Measurements from ENCODE around the gene DCP1A.

Gene DCP1A

GRCh38 chr3:53244271-53244670, 103.1 kb downstream of the DCP1A start:
- ATAC-seq = no peak
- TF ChIP-seq ESRRG (CRISPR knock-in tag; IDR thresholded peaks at IDR 0.05) (no peak), ZNF70 (CRISPR knock-in tag; IDR thresholded peaks at IDR 0.05) (no peak), PPARA (CRISPR knock-in tag; IDR thresholded peaks at IDR 0.05; ENCODE audit: borderline replicate concordance) (no peak), GLIS3 (CRISPR knock-in tag; IDR thresholded peaks at IDR 0.05) (no peak), CSDC2 (CRISPR knock-in tag; IDR thresholded peaks at IDR 0.05) (no peak), TSHZ2 (CRISPR knock-in tag; IDR thresholded peaks at IDR 0.05) (no peak), ZFP3 (CRISPR knock-in tag; IDR thresholded peaks at IDR 0.05) (no peak), ZFP30 (CRISPR knock-in tag; IDR thresholded peaks at IDR 0.05) (no peak), POU6F1 (CRISPR knock-in tag; IDR thresholded peaks at IDR 0.05; ENCODE audit: borderline replicate concordance, low read depth) (no peak), TOX (CRISPR knock-in tag; IDR thresholded peaks at IDR 0.05; ENCODE audit: borderline replicate concordance) (no peak), ZC3H10 (CRISPR knock-in tag; IDR thresholded peaks at IDR 0.05) (no peak), ZNF565 (CRISPR knock-in tag; conservative IDR thresholded peaks at IDR 0.05; ENCODE audit: low read depth) (no peak), OSR1 (CRISPR knock-in tag; IDR thresholded peaks at IDR 0.05) (no peak), CREB5 (CRISPR knock-in tag; IDR thresholded peaks at IDR 0.05; ENCODE audit: low read depth) (no peak), ZNF8 (CRISPR knock-in tag; IDR thresholded peaks at IDR 0.05) (no peak)
- TF ChIP-seq, protein P1, sequence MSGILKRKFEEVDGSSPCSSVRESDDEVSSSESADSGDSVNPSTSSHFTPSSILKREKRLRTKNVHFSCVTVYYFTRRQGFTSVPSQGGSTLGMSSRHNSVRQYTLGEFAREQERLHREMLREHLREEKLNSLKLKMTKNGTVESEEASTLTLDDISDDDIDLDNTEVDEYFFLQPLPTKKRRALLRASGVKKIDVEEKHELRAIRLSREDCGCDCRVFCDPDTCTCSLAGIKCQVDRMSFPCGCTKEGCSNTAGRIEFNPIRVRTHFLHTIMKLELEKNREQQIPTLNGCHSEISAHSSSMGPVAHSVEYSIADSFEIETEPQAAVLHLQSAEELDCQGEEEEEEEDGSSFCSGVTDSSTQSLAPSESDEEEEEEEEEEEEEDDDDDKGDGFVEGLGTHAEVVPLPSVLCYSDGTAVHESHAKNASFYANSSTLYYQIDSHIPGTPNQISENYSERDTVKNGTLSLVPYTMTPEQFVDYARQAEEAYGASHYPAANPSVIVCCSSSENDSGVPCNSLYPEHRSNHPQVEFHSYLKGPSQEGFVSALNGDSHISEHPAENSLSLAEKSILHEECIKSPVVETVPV (CRISPR knock-in tag; IDR thresholded peaks at IDR 0.05) = no peak
- TF ChIP-seq, protein P2, sequence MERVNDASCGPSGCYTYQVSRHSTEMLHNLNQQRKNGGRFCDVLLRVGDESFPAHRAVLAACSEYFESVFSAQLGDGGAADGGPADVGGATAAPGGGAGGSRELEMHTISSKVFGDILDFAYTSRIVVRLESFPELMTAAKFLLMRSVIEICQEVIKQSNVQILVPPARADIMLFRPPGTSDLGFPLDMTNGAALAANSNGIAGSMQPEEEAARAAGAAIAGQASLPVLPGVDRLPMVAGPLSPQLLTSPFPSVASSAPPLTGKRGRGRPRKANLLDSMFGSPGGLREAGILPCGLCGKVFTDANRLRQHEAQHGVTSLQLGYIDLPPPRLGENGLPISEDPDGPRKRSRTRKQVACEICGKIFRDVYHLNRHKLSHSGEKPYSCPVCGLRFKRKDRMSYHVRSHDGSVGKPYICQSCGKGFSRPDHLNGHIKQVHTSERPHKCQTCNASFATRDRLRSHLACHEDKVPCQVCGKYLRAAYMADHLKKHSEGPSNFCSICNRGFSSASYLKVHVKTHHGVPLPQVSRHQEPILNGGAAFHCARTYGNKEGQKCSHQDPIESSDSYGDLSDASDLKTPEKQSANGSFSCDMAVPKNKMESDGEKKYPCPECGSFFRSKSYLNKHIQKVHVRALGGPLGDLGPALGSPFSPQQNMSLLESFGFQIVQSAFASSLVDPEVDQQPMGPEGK (CRISPR knock-in tag; IDR thresholded peaks at IDR 0.05; ENCODE audit: borderline replicate concordance) = no peak

DNA sequence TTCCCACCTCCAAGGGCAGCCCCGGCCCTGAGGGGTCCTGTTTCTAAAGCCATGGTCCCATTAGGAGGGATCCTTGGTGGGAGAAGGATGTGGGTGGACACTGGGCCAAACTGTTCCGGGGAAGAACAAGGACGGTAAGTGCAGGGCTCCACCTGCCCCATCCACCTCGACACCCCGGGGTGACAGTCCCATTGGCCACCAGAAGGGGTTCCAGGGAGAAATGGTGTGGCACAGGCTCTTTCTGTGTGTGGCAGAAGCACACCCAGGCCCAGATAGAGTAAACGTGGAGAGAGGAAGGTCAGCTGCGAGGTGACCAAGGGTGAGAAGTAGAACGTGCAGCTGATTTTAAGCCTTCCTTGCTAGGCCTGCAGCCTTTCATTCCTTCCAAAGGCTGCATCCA, 103.6 kb downstream of the DCP1A start:
- TF ChIP-seq GLIS3 (CRISPR knock-in tag; IDR thresholded peaks at IDR 0.05) = no peak
- TF ChIP-seq, protein P2 (CRISPR knock-in tag; IDR thresholded peaks at IDR 0.05; ENCODE audit: borderline replicate concordance) = no peak
- no peak for TF ChIP-seq POU6F1 (CRISPR knock-in tag; IDR thresholded peaks at IDR 0.05; ENCODE audit: borderline replicate concordance, low read depth)
- TF ChIP-seq OSR1 (CRISPR knock-in tag; IDR thresholded peaks at IDR 0.05) = no peak
- TF ChIP-seq ZNF70 (CRISPR knock-in tag; IDR thresholded peaks at IDR 0.05) = no peak
- no peak for TF ChIP-seq ZNF8 (CRISPR knock-in tag; IDR thresholded peaks at IDR 0.05)
- TF ChIP-seq ARNTL (CRISPR knock-in tag; IDR thresholded peaks at IDR 0.05; ENCODE audit: borderline replicate concordance, low read depth) = no peak
- TF ChIP-seq CREB5 (CRISPR knock-in tag; IDR thresholded peaks at IDR 0.05; ENCODE audit: low read depth) = no peak
- no peak for TF ChIP-seq ZC3H10 (CRISPR knock-in tag; IDR thresholded peaks at IDR 0.05)
- no peak for TF ChIP-seq TOX (CRISPR knock-in tag; IDR thresholded peaks at IDR 0.05; ENCODE audit: borderline replicate concordance)
- no peak for ATAC-seq
